CD4-positive, alpha-beta T cell treated with Interleukin-17A for 1 hour (primary cell): ENCODE measurements around the gene NDUFS5.
"Not testable (repeated sequence)": the region's sequence is repeated elsewhere in the genome, so short reads cannot be mapped to it uniquely, and the experiment has no call there.

Source experiments
- DNase-seq: peaks from one replicate; pipeline ENCODE4 v3.0.0-alpha.2; 2020

Gene NDUFS5

DNA sequence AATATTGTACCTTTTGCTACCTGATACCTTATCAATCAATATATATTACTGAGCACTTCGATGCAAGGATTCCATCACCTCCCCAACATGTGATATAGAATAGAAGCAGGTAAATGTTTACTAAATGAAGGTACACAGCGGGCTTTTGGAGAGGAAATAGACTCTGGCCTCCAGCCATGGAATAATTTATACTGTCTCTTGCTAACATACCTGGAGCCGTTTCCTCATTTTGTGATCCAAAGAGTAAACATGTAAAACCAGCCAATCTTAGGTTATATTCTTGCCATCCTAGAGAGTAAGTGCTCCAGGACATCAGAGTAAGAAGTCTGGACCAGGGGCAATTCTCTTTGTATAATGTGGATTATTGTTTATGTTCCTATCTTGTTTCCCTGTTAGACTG is 39.4 kb downstream of the NDUFS5 start:
- no peak for DNase-seq

DNA sequence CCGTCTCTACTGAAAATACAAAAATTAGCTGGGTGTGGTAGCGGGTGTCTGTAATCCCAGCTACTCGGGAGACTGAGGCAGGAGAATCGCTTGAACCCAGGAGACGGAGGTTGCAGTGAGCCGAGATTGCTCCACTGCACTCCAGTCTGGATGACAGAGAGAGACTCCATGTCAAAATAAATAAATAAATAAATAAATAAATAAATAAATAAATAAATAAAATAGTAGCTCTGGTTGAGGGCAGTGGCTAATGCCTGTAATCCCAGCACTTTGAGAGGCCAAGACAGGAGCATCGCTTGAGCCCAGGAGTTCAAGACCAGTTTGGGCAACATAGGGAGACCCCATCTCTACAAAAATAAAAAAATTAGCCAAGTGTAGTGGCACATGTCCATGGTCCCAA is 42.1 kb downstream of the NDUFS5 start:
- not testable (repeated sequence) for DNase-seq

DNA sequence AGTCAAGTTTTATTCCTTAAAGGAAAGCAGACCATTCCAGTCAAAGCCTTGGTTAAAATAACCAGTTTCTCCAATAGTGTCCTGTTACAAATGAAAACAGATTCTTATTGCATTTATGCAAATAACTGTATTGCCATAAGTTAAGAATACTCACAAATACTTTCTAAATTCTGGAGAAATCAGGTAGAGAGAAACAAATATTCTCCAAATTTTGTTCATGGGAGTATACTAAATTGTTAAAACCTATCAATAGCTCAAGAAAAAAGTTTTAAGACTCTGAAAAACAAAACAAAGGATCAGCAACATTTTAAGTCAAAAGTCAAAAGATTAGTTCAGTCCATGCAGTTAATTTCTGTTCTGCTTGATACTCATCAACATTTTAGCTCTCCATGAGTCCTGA is 45.4 kb downstream of the NDUFS5 start:
- not testable (repeated sequence) for DNase-seq

DNA sequence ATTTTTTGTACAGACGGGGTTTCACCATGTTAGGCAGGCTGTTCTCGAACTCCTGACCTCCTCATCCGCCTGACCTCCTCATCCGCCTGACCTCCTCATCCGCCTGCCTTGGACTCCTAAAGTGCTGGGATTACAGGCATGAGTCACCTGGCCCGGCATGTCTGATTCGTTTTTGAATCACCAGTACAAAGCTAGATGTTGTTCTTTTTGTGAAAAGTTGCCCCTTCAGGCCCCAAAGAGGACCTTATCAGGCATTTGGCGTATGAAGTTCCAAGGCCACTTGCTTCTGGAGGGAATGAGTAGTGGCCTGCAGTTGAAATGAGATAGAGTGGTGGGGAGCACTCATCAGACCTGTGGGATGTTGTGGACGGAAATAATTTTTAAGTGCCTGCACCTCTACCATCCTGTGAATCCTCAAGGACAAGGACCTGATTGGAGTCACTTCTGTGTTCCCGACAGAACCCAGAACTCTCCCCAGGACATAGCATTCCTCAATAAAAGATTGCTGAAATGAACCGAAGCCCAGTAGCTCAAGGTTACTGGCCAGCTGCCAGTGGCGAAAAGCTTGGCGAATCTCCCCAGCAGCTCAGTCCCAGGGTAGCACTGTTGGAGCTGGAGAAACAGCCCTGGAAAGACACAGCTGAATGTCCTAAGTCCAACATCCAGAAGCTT is 50.1 kb downstream of the NDUFS5 start:
- no peak for DNase-seq

DNA sequence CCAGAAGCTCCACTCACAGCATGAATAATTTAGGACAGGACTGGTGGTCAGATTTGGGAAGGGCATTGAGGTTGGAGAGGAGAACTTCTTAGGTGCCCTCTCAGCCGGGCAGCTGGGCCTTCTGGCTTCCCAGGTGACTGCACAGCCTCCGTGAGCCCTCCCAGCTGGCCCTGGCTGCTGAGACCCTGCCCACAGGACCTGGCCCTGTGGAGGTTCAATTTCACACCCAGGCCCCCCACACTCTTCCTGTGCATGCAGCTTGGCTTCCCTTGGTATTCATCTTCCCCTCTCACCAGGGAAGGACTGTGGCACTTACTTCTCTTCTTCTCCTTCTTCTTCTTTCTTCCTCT is 50.6 kb downstream of the NDUFS5 start:
- DNase-seq = no peak

DNA sequence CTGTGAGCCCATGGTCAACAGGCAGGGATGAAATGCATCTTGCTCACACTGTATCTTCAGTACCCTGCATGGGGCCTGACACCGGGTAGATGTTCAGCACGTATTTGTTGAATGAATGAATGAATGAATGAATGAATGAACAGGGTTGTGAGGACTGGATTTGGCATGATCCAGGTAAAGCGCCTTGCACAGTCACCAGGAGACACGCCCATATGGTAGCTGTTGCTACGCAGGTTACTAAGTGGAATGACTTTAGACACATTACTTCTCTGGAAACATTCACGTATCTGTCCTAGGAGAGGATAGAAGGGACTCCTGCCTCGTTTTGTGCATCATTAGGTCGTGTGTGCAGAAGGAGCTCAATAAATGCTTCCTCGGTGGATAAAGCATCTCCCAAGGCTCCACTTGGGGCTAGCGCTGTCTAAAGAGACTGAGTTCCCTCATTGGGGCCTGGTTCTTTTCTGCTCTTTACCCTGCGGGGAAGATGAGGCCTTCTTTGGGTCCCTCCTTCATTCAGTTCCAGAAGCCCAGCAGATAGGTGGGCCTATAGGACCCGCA is 54.2 kb downstream of the NDUFS5 start:
- no peak for DNase-seq

DNA sequence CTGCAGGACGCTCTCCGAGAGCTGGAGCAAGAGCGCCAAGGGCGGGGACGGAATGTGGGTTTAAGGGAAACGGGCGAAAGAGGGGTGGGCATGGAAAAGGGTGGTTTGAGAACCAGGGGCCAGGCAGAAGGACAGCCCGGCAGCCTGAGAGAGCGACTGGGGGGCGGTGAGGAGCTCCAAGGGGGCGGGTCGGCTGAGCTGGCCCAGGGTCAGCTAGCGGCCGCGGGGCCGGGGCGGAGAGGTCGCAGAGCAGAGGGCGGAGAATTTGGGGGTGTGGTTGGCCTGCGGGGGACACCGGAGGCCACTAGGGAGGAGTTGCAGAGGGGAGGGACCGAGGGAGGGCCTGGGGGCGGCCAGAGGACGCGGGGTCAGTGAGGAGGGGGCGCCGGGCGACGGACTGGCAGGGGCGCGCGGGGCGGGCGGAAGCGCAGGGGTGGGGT is 54.7 kb downstream of the NDUFS5 start:
- DNase-seq = no peak

DNA sequence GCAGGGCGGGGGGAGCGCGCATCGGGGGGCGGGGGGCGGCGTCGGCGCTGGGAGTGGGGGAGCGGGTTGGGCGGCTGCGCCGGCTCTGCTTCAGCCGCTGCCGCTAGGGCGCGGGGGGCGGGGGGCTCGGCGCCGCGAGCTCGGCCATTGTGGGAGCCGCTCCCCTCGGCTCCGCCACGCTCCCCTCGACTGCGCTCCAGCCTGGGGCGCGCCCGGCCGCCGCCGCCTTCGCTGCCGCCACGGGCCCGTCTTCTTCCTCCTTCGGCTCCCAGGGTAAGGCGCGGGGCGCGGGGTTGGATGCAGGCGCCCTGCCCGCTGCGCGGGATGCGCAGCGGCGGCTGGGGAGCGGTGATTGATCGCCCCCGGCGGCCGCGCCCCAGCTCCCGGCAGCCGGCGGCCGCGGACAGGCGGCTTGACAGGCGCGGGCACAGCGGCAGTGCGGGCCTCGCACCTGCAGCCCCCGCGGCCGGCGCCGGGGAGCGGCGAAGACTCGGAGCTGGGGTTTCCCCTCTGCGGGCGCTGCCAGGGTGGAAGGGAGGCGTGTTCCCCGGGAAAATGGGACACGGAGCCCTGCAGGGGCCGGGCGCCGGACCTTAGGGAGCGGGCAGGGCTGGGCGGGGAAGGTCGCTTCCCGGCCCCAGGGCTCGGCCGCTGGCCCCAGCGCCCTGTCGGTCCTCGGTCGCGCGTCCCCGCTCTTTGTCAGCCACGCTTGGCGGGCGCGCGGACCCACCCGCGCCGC is 55.3 kb downstream of the NDUFS5 start:
- DNase-seq = no peak

DNA sequence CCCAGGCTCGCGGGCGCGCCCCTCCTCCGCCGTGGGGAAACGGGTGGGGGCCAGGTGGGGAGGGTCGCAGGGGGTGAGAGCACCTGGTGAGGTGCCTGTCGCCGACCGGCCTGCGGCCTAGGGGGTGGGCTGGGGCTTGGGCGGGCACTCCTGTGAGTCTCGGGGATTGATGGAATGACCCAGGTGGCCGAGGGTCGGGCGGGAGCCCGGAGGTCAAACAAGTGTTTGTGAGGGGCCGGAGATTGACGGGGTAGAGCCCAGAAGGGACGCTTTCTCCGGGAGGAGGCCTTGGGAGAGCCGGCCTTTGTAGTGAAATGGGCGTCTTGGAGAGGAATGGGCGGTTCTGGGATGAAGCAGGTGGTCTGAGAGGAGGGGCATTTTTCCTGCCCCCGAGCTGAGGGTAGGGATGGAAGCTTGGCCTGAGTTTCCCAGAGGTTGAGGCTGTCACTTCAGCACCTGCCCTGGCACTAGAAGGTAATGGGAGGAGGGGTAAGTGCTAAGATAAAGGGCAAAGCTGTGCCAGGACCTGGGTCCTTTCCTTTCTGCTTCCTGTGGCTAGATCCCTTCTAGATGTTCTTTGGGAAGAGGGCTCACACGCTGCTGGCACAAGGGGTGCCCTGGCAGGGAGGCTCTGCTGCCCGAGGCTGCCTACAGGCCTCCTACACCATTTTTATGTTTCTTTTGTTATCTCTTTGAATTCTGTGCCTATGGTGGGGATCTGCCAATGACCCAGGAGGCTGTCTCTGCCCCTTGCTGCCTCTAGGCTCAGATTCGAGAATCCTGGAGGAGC is 56.1 kb downstream of the NDUFS5 start:
- DNase-seq = no peak

DNA sequence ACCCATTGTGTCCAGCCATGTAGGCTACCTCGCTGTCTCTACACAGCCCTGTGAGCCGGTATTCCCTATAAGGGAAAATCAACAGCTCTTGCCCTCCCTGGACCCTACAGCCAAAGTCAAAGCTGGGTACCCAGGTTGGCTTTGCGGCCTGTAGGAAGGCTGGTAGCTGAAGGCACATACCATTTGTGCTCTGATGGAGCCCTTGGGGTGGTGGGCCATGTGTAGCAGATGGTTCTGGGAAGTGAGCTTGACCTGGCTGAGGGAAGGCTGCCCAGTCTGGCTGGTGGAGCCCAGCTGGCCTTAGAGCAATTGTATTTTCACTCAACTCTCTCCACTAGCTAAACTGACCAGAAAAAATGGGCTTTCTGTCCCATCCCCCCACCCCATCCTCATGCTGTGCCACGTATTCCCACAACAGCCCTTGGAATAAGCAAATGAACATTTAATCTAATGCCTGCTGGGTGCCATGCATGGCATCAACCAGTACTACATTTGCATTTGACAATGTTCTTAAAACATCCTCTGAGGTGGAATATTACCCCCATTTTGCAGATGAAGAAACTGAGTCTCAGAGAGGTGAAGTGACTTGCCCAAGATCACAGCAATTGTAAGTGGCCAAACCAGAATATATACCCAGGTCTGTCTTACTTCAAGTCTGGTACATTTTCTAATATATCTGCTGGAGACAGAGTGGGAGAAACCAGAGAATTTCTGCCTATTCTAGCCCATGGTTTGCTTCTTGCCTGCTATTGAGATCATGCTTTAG is 56.8 kb downstream of the NDUFS5 start:
- DNase-seq = no peak

DNA sequence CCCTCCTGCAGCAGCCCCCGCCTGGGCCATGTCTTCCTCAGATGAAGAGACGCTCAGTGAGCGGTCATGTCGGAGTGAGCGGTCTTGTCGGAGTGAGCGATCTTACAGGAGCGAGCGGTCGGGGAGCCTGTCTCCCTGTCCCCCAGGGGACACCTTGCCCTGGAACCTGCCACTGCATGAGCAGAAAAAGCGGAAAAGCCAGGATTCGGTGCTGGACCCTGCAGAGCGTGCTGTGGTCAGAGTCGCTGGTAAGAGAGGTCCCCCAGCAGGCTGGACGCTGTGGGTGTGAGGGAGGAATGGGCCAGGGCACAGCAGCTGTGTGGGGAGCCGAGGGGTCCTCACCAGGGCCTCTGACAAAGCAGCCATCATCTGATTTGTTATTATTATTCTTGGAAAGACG is 58.0 kb downstream of the NDUFS5 start:
- DNase-seq = no peak
